CD1c-positive myeloid dendritic cell (primary cell): ENCODE results near the gene PACSIN2.
"Not testable (repeated sequence)": the region's sequence is repeated elsewhere in the genome, so short reads cannot be mapped to it uniquely, and the experiment has no call there.

Experiments used
- DNase-seq: peaks from one replicate; pipeline ENCODE4 v3.0.0-alpha.2; 2016; ENCODE audit errors: extremely low spot score

PACSIN2 gene

DNA sequence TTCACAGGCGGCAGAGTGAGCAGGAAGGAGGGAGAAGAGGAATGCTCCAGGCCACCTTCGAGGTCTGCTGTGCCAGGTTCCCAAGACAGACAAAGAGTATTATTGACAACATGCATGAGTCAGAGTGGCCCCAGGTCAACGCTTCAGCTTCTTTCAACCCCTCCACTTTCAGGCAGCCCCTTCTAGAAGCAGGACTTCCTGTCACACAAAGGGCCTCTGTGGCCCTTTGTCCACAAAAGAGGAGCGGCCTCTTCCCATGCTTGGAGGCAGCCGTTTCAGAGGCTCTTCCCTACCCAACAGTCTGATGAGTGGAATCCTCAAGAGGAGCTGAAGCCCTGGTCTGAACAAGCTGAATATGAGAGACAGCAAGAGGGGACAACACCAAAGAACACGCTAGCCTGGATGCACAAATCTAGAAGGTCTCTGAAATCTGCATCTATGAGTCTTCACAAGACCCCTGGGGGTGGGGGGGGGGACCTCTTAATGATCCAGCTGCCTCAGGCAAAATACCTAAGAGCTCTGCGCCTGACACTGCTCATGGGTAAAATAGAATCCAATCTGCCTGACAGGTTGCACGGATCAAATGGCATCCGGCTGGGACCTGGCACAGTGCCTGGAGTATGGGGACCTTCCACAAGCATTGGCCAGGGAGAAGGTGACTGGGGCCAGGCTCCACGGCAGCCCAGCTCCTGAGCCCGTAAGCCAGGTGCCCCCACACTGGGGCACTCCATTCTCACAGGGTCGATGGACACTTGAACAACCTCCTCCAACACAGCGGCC lies 67.5 kb downstream of the PACSIN2 start:
- DNase-seq, result no peak

DNA sequence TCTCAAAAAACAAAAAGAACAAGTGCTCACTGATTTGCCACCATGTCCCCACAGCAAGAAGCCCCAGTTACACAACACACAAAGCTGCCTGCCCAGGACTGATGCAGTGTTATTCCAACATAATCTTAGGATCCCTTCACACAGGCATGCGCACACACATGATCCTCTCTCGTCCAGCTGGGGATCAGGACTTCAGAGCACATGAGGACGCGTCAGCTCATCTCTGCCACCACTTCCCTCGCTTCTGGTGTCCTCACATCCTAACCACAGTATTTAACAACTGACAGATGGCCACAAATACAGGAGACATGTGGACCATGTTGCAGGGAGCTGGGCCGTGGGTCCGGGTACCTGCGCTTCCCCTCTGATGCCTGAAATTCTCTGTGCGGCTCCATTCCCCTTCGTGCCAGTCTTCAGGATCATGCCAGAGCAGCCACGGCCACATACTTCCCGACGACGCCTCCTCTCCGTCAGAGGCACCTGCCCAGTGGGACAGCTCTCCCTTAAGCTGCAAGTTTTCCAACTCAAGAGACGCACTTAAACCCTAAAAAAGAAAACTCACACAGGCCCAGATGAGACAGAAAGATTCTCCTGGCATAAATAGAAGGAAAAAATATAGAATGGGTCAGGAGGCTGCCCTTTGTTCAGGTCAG lies 68.3 kb downstream of the PACSIN2 start:
- no peak for DNase-seq

DNA sequence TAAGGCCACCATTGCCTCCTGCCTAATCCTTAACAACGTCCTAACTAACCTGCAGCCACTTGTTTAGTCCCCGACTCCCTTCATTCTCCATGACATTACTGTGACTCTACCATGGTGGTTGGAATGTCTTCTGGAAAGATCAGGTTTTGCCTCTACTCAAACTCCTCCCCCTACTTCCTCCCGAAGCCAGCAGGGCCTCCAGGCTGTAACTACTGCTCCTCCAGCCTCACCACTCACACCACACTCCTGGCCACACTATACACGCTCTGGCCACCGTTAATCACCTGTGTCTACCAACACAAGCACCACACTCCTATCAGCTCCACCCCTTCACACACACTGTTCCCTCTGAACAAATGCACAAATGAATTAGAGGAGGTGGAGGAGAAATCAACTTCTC lies 69.2 kb downstream of the PACSIN2 start:
- no peak for DNase-seq

DNA sequence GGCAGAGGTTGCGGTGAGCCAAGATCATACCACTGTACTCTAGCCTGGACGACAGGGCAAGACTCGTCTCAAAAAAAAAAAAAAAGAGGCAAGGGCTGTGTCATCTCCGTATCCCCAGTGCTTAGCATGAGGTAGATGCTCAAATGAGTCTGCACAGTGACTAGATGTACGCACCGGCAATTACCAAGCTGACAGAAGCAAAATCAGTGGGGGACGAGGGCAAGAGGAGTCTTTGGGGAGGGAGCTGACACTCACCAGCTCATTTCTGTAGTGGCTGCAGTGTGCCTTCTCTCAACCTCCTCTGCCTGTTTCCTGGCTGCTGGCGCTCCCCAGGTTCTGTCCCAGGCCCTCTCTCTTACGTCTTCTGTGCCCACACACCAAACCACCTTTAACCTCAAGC lies 69.9 kb downstream of the PACSIN2 start:
- no peak for DNase-seq

DNA sequence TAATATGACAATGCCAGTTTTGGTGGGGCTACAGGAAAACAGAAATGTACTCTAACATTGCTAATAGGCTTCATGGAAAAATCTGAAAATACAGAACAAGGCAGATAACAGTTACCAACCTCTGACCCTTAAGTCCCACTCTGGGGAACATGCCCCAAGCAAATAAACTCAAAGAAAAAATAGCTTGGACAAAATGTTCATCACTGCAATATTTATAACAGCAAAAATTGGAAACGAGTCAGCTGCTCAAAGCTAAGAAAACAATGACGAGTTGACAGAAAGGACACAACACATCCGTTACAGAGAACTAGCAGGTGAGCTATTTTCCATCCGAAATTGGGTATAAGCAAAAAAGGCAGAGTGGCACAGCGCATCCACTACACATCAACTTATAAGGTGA lies 70.5 kb downstream of the PACSIN2 start:
- no peak for DNase-seq

DNA sequence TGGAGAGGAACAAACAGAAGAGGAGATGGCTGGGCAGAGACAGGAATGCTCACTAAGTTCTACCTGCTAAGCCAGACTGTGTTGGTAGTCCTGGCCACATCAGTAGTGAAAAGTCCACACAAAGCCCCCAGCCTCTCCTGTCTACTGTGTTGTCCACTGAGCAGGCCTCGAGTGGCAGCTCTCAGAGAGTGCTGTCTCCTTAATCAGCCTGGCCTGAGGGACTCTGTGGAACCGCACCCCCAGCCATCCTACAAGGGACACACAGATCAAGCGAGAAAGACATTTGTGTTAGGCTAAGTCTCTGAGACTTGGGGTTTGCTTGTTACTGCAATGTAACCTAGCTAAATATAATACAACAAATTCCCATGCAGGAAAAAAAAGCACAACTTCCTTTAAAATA lies 71.0 kb downstream of the PACSIN2 start:
- no peak for DNase-seq

DNA sequence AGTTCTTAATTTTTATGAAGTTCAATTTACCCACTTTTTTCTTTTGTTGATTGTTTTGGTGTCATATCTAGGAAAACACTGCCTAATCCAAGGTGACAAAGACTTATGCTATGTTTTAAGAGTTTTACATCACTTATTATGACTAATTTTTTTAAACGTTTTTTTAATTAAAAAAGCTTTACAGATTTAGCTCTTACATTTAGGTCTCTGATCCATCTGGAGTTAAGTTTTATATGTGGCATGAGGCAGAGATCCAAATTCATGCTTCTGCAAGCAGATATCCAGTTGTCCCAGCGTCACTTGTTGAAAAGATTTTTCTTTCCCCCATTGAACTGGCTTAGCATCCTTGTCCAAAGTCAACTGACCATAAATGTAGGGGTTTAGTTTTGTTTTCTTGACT lies 72.6 kb downstream of the PACSIN2 start:
- no peak for DNase-seq

DNA sequence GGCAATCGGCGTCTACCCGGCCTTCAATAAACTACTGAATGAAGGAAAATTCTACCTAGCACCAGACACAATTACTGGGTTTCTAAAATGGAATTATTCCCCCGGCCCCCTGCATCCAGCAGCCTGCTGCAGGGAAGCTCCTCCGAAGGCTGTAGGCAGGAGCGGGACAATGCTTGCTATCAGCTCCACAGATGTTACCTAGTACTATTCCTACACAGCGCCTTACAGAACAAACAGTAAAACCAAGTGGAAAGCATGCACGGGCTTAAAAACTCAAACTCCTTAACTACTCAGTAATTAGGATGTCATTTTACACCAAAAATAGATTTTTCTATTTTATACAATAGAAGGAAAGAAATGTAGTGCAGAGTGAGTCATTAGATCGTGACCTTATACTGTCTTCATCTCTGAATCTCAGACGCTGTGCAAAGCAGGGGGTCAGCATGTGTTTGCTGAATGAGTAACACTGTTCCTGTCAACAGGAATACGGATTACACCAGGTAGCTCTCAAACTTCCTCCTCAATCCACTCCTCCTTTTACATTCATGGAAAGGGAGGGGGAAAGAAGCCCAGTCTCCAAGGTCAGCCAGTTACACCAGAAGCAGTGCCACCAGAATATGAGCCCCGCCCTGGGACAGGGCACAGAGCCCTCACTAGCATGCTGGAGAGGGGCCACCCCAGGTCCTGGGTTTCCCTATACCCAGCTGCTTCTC lies 74.9 kb downstream of the PACSIN2 start:
- DNase-seq, result no peak

DNA sequence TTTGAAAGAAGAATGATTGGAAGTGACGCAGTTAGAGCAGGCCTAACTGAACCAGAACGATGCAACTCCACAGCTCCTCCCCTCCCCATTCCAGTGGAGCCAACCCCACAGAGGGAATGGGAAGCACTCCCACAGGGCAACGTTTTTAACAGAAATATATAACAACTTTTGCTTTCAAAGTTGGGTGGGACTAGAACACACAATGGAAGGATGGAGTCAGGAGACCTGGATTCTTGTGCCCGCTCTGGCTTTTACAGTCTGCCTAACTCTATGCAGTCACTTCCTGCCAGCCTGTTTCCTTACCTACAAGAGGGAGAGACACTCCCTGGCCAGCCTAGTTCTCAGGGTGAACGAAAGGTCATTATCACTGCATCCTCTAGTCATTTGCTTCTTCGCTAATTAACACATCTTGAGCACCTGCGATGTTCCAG lies 75.5 kb downstream of the PACSIN2 start:
- no peak for DNase-seq

DNA sequence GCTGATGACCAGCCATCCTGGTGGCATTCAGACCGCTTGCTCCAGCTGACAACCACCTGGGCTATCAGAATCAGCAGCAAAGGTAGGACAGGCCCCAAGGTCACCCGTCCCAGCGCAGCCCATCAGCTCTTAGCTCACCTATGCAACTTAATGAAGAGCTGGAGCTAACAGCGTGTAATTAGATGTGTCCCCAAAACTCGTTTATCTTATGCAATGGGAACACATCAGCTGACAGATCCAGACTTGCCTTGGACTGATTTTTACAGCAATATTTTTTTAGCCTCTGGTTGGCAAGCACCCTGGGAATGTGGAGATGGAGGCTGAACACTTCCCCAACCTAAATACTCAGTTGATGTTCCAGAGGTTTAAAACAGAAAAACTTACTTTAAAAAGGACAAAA lies 76.0 kb downstream of the PACSIN2 start:
- no peak for DNase-seq

DNA sequence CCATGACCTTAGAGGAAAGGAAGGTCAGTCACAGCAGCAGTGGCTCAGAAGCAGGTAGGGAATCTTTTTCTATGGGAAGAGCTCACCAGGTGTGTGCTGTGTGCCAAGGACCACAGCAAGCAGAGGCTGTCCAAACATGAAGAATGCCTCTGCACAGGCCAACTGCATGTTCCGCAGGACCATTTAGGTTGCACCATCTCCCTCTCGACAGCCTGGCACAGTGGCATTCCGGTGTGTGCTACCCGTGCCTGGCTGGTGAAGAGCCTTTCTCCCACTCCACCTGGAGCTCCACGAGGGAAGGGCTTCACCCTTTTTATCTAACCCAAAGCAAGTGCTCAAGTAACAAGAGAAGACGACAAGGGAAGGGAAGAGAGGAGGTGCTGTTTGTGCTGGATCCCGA lies 76.5 kb downstream of the PACSIN2 start:
- no peak for DNase-seq

DNA sequence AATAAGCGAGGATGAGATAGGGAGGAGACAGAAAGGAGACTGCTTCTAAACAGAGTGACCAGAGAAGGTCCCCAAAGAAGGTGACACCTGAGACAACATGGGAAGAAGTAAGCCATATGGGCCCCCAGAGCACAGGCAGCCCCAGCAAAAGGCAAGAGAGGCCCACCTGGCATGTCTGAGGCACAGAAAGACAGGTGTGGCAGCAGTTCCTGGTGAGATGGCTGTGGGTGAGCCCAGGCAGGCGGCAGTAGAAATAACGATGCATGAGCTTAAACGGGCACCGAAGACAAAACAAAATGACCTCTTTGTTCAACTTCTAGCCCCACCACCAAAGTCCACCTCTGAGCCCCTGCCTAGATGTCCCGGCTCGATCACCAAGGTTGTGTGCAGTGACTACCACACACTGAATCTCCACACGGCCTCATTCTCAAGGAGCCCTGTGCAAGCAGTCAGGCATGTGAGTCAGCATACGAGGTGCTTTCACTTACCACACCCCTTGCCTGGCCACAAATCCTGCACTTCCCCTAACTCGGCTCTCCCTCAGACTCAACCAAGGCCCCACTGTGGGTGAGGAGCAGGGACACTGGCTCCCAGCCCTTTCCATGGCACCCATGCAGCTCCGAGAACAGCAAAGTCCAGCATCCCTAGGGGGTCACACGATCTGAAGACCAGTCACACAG lies 77.6 kb downstream of the PACSIN2 start:
- peak; percentile 91 for DNase-seq

DNA sequence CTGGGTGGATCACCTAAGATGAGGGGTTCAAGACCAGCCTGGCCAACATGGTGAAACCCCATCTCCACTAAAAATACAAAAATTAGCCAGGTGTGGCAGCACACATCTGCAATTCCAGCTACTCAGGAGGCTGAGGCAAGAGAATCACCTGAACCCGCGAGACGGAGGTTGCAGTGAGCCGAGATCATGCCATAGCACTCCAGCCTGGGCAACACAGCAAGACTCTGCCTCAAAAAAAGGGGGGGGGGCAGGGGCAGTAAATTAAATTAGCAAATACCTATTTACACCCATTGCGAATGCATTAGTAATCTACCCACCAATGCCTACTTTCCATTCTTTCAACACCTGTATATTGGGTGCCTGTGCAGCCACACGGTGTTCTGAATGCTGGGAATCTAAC lies 78.3 kb downstream of the PACSIN2 start:
- DNase-seq, result not testable (repeated sequence)

DNA sequence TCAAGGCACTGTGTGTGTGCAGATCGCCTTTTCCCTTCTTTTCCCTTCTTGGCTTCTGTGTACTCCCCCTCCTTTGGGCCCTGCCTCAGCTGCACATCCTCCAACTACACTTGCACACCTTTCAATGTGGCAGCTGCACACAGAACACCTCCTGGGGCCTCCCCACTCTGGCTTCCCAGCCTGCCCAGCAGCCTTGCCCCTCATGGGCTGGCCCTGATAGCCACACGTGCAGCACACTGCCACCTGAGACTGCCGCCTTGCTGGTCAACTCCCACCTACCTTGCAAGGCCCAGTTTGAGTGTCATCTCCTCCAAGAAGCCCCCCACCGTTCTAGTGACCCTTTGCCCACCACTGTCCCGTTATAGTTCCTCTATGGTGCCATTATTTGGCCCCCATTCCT lies 80.6 kb downstream of the PACSIN2 start:
- DNase-seq, result no peak

DNA sequence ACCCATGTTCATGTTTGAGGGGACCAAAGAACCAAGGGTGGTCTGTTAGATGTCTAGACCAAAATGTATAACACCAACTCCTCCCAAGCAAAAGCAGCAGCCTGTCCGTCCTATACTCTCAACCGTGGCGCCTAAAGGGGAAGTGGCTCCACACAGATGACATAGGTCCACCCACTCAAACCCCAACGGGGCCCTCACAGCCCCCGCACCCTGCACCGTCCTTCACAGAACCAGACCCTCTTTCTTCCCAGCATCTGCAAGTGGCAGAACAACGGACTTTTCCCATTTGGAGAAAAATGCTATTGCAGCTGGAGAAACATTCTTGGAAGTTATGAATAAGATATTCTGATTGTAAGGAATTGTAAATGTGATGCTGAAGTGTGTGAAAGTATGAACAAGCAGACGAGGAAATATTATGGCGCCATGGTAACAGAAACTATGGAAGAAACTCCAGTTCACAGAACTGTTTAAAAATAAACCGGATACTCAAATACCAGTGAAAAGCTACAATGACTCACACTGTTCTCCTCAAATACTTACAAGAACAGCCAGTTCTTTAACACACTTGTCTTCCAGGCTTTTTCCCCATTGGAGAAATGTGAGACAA lies 81.4 kb downstream of the PACSIN2 start:
- peak; percentile 96 for DNase-seq

DNA sequence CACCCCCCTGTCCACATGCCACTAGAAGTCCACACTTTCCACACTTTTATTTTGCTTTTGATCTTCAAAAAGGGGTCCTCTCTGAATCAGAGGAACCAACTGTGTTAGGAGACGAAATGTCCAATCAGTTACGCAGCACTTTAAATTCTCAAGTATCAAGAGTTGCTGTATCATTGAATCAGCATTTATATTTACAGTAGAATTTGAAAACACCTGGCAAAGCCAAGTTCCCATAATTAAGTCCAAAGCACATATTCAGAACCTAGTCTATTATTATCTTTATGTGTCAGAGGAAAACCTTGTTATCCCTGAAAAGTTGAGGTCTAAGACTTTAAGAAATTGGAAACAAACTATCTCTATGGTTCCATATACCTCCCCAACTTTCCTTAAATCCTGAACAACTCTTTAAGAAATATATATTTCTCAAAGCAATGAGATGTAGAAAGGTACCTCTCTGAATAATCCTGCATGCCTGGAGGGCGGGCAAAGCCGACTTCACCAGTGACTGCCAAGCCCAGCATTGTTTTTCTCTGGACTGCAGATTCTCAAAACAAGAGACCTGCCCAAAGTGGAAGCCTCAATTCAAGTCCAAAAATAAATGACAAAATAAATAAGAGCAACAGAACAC lies 82.0 kb downstream of the PACSIN2 start:
- no peak for DNase-seq

DNA sequence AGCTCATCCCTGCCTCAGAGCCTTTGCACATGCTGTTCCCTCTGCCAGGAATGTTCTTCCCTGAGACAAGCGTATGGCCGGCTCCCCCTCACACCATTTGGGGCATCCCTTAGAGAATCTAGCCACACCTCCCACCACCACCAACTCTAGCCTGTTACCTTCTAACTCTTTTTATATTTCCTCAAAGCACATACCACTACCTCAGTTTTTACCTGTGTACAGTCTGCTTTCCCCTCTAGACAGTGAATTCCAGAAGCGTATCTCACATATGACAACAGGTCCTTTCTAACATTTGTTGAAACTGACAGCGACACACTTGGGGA lies 82.8 kb downstream of the PACSIN2 start:
- DNase-seq, result no peak

DNA sequence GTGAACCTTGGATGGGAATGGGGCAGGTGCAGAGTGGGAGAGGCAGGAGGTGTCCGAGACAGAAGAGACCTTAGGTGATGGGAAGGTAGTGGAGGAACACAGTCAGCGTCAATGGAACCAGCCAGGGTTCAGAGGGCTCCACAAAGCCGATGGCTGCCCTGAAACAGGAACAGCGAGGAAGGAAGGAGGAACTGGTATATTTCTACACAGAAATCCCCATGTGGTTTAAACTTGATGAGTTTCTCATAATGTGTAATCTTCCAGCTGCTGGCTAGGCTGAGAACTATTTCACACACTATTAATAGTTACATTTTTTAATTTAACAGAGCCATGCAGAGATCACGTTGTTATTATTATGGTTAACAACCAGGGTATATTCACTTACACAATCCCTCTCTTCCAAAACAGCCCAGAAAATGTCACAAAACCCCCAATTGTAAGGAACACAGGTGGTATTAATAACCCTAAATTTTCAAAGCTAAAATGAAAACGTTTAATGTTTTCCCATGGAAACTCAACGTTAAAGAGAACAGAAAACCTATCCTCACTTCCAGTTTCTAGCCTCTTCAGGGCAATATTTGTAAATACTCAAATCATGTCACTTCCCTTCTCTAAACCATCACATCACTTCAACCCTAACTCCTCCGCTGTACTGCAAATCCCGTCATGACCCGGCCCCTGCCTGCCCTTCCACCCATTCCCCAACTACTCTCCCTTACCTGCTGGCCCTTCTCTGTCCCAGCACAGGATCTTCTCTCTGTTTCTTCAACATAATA lies 83.3 kb downstream of the PACSIN2 start:
- DNase-seq, result peak; percentile 88

DNA sequence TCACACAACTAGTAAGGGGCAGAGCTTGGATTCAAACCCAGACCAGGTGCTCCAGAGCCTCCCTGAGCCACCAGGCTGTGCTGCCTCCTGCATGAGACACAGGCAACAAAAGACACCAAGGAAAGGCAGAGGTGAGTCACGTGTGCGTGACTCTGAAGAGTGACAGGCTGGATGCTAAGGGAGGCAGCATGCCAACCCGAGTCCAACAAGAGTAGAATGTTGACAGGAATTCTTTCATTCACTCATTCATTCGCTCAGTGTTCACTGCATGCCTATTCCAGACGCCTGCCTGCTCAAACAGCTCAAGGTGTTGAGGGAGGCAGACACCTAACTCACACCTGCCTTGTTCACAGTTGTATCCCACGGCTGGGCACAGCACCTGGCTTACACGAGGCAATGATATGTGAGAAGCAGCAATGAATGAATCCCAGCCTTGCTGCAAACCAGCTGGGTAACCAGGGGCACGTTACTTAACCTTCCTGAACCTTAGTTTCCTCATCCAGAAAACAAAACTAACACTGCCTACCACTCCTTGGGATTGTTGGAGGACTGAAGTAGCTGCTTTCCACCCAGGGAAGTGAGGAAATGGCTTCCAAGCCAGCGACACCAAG lies 84.0 kb downstream of the PACSIN2 start:
- DNase-seq, result peak; percentile 73

DNA sequence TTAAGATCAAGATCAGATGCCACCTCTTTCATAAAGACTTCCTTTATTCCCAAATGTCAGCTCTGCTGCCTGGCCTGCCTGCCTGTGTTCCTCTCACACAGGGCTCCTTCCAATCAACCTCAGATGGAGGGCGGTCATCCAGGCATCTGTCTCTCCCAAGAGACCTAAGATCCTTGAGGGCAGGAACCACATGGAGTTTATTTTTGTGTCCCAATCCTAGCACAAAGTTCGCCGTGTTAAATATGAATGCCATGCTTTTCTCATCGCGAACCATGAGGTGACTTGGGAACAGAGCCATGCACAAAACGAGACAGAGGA lies 85.2 kb downstream of the PACSIN2 start:
- DNase-seq, result peak; percentile 48
